Fibroblast of skin of right quadriceps (primary cell): ENCODE data around the gene GARIN5B.

Source experiments
- DNase-seq: peaks from one replicate; pipeline ENCODE4 v3.0.0-alpha.2; 2013

GARIN5B gene

GRCh38 chr19:55387736-55388497, 24.9 kb upstream of the GARIN5B start:
- no peak for DNase-seq

DNA sequence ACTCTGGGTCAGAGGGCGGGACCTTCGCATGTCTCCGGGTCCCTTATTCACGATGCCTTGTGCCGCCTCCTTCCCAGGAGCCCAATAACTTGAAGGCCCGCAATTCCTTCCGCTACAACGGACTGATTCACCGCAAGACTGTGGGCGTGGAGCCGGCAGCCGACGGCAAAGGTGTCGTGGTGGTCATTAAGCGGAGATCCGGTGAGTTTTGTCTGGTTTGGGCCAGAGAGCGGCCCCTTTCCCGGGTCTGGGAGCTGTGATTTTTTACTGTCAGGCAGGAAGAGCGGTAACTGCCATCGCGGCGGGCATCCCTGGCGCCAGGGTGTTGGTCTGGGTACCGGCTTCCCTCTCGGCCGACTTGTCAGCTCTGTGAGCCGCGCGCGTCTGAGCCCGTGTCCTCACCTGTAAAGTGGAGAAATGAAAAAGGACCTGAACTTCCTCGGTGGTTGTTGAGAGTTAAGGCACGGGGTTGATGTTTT, 23.5 kb upstream of the GARIN5B start:
- no peak for DNase-seq

DNA sequence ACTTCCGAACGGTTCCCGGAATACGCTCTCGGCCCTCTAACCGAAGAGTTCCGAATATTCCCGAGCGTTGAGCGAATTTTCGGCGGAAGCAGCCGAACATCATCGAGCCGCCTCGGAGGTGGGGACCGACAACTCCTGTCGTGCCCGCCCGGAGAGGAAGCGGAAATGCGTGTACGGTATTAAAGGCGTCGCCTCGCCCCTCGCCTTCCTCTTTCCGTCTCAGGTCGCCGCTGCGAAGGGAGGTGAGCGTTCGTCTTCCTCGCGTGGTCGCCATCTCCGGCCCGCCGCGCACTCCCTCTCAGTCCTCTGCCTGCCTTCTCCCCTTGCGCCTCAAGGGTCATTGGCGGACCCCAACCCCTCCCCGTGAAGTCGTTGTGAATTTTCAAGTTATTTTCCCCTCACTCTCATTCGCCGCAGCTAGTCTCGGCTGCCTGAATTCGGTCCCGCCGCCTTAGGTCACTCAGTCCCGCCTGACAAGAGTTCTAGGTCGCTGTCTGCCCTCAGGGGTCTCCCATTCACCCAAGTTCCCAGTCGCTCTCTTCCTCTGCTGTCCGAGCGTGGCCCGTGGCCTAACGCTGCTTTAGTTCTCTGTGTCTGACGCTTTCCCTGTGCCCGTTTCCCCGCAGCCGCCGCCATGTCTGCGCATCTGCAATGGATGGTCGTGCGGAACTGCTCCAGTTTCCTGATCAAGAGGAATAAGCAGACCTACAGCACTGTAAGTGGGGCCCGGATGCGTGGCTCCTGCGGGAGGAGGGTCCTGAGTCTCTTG, 22.8 kb upstream of the GARIN5B start, which contains the start of gene RPL28:
Gene RPL28 (plus strand): TSS at position 209 of the 769 bp plus-strand sequence. CDS start 426 bp downstream, at position 635.
- DNase-seq = peak; percentile 98

- peak; percentile 94 for DNase-seq
Observed at GRCh38 chr19:55384920-55385723, 22.1 kb upstream of the GARIN5B start.

- DNase-seq = no peak
Observed at GRCh38 chr19:55384131-55384919, 21.3 kb upstream of the GARIN5B start, which contains the start of gene TMEM238. TSS of gene TMEM238 (minus strand) at chr19:55384292. CDS start at chr19:55384259, 33 bp downstream.

DNA sequence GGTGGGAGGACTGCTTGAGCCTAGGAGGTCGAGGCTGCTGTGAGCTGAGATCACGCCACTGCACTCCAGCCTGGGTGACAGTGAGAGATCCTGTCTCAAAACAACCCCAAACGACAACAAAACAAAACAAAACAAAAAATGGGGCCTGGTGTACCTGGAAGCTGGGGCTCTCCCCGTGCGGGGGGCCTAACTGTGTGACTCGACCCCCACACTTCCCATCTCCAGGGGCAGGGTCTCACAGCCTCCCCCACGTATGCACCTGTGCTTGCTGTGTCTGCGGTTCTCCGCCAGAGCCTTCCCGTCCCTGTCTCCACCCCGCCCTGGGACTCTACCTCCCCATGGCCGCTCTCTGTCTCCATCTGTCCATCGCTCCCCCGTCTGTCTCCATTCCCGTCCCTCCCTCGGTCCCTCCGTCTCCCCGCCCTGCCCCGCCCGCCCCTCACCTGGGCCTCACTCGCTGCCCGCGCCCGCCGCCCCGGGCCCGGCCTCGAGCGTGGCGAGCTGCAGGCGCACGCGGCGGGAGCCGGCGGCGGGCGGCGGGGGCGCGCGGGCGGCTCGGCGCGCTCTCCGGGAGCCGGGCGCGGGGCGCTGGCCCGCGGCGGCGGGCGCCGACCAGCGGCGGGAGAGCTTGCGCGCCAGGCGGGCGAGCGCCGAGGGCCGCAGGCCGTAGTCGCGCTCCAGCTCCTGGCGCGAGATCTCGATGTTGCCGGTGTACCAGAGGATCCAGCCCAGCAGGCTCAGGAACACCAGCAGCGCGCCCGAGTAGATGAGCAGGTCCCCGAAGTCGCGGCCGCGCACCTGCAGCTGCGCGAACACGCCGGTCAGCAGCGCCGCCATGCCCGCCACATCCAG, 20.4 kb upstream of the GARIN5B start:
- DNase-seq = peak; percentile 63

- DNase-seq = no peak
Observed at GRCh38 chr19:55382522-55383054, 19.5 kb upstream of the GARIN5B start.

- no peak for DNase-seq
Observed at GRCh38 chr19:55382013-55382412, 19.0 kb upstream of the GARIN5B start.

DNA sequence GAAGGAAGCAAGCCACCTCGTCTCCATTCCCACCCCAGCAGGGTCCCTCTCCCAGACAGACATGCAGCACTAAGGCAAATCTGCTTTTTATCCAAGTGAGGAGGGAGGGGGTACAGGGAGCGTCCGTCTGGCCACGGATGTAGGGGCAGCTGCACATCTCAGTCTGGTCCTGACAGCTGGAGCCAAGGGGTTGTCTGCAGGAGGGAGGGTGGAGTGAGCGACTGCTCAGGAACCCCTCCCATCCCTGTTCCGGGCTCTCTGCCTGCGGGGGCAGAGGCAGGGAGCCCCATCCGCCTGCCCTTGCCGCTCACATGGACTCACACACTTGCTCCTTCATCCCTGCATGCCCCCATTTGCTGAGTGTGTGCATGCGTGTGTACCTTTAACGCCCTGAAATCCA, 16.1 kb upstream of the GARIN5B start:
- no peak for DNase-seq

- DNase-seq = no peak
Observed at GRCh38 chr19:55377356-55378131, 14.5 kb upstream of the GARIN5B start.

DNA sequence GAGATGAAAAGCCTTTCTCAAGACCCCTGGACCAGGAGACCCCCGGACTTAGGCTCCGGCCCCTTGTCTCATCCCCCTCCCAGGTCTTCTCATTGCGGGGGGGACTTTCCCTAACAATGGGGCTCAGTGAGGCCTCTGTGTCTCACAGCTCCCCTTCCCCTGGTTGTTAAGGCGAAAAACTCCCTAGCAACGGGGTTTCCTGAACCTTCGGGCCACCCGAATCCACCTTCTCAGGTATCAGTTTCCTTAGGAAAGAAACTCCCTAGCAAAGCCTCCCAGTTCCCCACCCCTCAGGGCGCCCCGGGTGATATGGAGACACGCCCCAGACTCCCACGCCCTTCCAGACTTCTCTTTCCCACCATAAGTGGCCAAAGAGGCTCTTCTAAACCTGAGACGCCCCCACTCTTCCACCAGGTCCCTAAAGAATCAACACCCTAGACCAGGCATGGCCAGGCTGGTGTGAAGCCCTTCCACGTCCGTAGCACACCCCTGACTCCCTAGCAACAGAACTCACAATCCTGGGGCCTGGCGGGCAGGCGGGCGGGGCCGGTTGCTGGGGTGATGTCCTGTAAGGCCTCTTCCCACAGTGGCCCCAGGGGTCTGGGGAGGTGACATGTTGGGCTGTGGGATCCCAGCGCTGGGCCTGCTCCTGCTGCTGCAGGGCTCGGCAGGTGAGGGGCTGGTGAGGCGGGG, 13.3 kb upstream of the GARIN5B start, which contains the start of gene TMEM190:
Gene TMEM190 (plus strand): TSS at position 586 of the 693 bp plus-strand sequence. CDS start 28 bp downstream, at position 614.
- DNase-seq = no peak

- DNase-seq = no peak
Observed at GRCh38 chr19:55373993-55374757, 11.1 kb upstream of the GARIN5B start.

GRCh38 chr19:55373306-55373992, 10.4 kb upstream of the GARIN5B start:
- no peak for DNase-seq

DNA sequence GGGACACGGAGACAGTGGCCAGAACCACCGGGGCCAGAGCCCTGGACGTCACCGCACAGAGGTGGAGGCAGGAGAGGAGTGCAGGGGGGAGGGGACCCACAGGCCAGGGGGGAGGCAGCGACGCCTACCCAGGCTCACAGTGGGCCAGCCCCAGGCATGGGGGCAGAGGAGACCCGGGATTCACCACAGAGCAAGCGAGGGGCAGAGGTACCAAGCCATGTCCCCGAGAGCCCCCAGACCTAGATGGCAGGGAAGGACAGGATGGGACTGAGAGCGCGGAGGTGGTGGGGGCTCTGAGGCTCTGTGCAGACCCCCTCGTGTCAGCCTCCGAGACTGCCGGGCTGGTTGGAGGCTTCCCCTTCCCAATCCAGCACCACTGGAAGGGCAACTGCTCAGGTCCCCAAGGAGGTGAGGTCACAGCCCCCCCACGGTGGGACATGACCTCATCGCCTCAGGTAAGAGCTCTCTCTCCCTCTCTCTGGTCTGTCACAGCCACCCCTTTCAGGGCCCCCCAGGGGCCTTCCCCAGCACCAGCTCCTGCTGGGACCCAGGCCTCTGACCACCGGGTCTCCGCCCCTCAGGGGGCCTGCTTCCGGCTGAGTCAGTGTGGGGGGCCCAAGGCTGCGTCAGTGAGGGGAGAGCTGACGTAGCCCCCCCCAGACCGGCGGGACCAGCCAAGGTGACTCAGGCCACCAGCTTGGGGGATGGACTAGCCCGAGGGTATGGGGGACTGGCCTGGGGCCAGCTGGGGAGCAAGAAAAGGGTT, 9.4 kb upstream of the GARIN5B start:
- peak; percentile 81 for DNase-seq

- DNase-seq = peak; percentile 75
Observed at GRCh38 chr19:55370305-55370988, 7.4 kb upstream of the GARIN5B start, which contains the start of gene IL11. TSS of gene IL11 (minus strand) at chr19:55370463. CDS start at chr19:55370310, 153 bp downstream.

DNA sequence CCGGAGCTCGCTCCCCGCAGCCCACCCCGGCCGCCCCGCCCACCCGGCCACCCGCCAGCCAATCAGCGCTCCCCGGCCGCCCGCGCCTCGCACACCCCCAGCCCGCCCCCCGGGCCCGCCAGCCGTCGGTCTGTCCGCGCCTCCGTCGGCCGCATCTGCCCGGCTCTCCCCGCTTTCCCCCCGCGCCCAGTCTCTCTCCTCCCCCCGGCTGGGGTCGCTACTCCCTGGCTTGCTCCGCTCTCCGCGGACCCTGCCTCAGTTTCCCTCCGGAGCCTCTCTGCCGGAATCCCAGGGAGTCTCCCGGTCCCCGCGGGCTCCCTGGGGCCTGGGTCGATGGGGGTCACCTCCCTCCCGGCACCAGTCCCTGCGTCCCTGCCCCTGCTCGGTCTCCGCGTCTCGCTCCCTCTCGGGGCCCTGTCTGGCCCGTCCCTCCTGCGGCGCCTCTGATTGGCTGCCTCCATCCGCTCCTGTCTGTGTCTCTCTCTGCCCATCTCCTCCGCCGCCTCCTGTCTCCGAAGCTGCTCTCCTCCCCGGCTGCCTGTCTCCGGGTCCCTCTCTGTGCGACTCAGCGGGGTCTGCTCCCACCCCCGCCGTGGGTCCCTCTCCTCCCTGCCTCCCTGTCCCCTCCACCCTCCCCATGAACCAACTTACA, 6.7 kb upstream of the GARIN5B start:
- peak; percentile 79 for DNase-seq
